SK-N-MC (cell line): ENCODE measurements around the gene FAM83E.
"Not testable (repeated sequence)": the region's sequence is repeated elsewhere in the genome, so short reads cannot be mapped to it uniquely, and the experiment has no call there.

Experiments
- EZH2 ChIP-seq: fragments of 200-600 bp; sonication (generic); IDR thresholded peaks from one replicate; pipeline ENCODE4 v1.6.1; 2017; ENCODE audit warnings: antibody characterized with exemption
- FOXP2 ChIP-seq: optimal IDR thresholded peaks from 2 replicates; pipeline ENCODE3; 2011; ENCODE audit warnings: mild to moderate bottlenecking, moderate library complexity; ENCODE audit not compliant: insufficient read depth; ENCODE audit errors: extremely low read length, control extremely low read depth
- POLR2AphosphoS5 ChIP-seq: IDR thresholded peaks from 2 replicates; pipeline ENCODE4 v1.6.1; 2012; ENCODE audit warnings: mild to moderate bottlenecking, low read depth, low read length, borderline replicate concordance

- TF ChIP-seq EZH2, POLR2AphosphoS5, FOXP2: not testable (repeated sequence)
These were observed 17.4 kb upstream of the FAM83E start for GRCh38 chr19:48632286-48632685.
